ENCODE measurements around the gene ARHGAP42. TPM values are rescaled to one million over a fixed set of nuclear protein-coding genes. Genes with fewer than 3 reads are reported as not detected.

The ARHGAP42 gene
- total and polyA plus RNA-seq, 2 of the 4 experiments (the other 2 are of a cell fraction), result 2.9 to 7.3 TPM

DNA sequence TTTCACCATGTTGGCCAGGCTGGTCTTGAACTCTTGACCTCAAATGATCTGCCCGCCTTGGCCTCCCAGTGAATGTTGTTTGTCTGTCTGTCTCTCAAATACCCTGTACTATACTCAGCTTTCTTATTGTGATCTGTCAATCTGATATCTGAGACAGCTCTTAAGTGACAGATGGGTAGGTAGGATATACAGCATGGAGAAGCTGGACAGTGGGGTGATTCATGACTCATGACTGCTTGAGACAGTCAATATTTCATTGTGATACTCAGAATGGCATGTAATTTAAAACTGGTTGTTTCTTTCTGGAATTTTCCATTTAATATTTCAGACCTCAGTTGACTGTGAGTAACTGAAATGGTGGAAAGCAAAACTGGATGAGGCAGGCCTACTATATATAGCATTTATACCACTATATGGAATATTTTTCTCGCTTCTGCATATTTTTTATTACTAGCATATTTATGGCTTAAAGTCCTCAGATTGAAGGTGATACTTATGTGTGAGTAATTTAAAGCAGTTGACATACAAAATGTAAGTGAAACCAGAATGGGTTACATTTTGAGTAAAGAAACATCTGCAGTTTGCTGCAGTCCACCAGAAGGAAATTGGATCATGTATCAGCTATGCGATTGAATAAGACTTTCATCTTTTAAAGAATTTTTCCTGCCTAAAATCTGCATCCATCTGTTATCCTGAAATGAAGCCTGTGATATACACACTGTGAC is 22.3 kb downstream of the ARHGAP42 start:
- no peaks in the 10 kb centered on the region for H3K9me3 ChIP-seq (ENCODE audit: control insufficient read depth, insufficient read depth, low read length)
- 0 out of 2 replicates have a peak overlapping the region, but pooled peaks have one; percentile 42 for H4K5ac ChIP-seq (ENCODE audit: low read depth, low read length)
- H3K56ac ChIP-seq (ENCODE audit: extremely low read depth, insufficient read depth, low read length), result no peak overlapping the region
- H3K18ac ChIP-seq (ENCODE audit: low read depth, low read length), result no peak overlapping the region; the same call in 1 of the 2 replicates
- peaks cover 4% of the 10 kb centered on the region for H3K9me1 ChIP-seq (ENCODE audit: insufficient read depth, low read length)
- no peak overlapping the region for H2AK9ac ChIP-seq (replicated peaks; ENCODE audit: low read depth, low read length, poor library complexity)
- H2BK20ac ChIP-seq (ENCODE audit: low read depth, low read length), result no peak overlapping the region
- no peak overlapping the region for H3K4me3 ChIP-seq (ENCODE audit: insufficient read depth, low read depth, low read length)
- no peak overlapping the region for H3K27ac ChIP-seq (ENCODE audit: insufficient read depth, low read length)
- intact Hi-C loops (cut with micrococcal nuclease), result no loop called here
- peak overlapping the region; percentile 76 for H3K4me2 ChIP-seq (ENCODE audit: low read depth, low read length)
- H3K14ac ChIP-seq (replicated peaks; ENCODE audit: low read depth, low read length), result 0 out of 2 replicates have a peak overlapping the region, but pooled peaks have one; percentile 26
- no peak overlapping the region for H2AFZ ChIP-seq (replicated peaks; ENCODE audit: low read length, poor library complexity)
- ATAC-seq (ENCODE audit: low read depth) (peak; percentile 51), DNase-seq (peak; percentile 56)
- H3K4ac ChIP-seq (ENCODE audit: low read depth, low read length), result no peak overlapping the region
- in situ Hi-C loops (cut with MboI; ENCODE audit: low sequenced_read_pairs), result no loop called here
- no TSS peak for BruUV-seq (replicated peaks)
- no peak overlapping the region for H2BK120ac ChIP-seq (ENCODE audit: low read depth, low read length)
- H2BK5ac ChIP-seq (ENCODE audit: low read depth, low read length, poor library complexity, severe bottlenecking), result no peak overlapping the region
- no peaks in the 10 kb centered on the region for H3K36me3 ChIP-seq (ENCODE audit: control insufficient read depth, insufficient read depth, low read length)
- peaks cover 7% of the 10 kb centered on the region for H3K4me1 ChIP-seq (ENCODE audit: control insufficient read depth, insufficient read depth, low read length)
- H2AK5ac ChIP-seq (ENCODE audit: low read depth, low read length), result no peak overlapping the region
- H3K23ac ChIP-seq (ENCODE audit: low read depth, low read length), result no peak overlapping the region
- H2BK15ac ChIP-seq (ENCODE audit: low read depth, low read length), result no peak overlapping the region
- POLR2A ChIA-PET (ENCODE audit: unreplicated experiment), result no interaction called here
- no CpG with 5 or more reads among the region's 3 CpGs for WGBS, 2 experiments (ENCODE audit: extremely low coverage in 2 of 2, insufficient read length in 1 of 2)
- no peaks in the 10 kb centered on the region for H4K20me1 ChIP-seq (ENCODE audit: insufficient read depth, low read length)
- CTCF ChIA-PET, result no interaction called here
- dilution Hi-C loops (cut with HindIII; ENCODE audit: low sequenced_read_pairs, unreplicated experiment), result no loop called here
- no peaks in the 10 kb centered on the region for H3K27me3 ChIP-seq (ENCODE audit: control insufficient read depth, insufficient read depth, low read length)
- no peak overlapping the region for H4K8ac ChIP-seq (ENCODE audit: low read depth in 2 of 2, low read length in 2 of 2)
- H4K91ac ChIP-seq (ENCODE audit: insufficient read depth, low read depth, low read length), result no peak overlapping the region; the same call in 1 of the 2 replicates
- no peak for TF ChIP-seq MXI1 (IDR thresholded peaks at IDR 0.05; ENCODE audit: borderline replicate concordance, low read depth, low read length)
- no peak for TF ChIP-seq USF2 (IDR thresholded peaks at IDR 0.05; ENCODE audit: low read depth, low read length)
- TF ChIP-seq MAFK (IDR thresholded peaks at IDR 0.05; ENCODE audit: low read depth, low read length), result no peak
- TF ChIP-seq RFX5 (IDR thresholded peaks at IDR 0.05; ENCODE audit: low read depth, low read length), result no peak
- TF ChIP-seq POLR2A (IDR thresholded peaks at IDR 0.05; ENCODE audit: low read depth, low read length), result no peak
- TF ChIP-seq, protein P1, sequence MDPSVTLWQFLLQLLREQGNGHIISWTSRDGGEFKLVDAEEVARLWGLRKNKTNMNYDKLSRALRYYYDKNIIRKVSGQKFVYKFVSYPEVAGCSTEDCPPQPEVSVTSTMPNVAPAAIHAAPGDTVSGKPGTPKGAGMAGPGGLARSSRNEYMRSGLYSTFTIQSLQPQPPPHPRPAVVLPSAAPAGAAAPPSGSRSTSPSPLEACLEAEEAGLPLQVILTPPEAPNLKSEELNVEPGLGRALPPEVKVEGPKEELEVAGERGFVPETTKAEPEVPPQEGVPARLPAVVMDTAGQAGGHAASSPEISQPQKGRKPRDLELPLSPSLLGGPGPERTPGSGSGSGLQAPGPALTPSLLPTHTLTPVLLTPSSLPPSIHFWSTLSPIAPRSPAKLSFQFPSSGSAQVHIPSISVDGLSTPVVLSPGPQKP (IDR thresholded peaks at IDR 0.05; ENCODE audit: borderline replicate concordance, low read depth, low read length), result no peak
- no peak for TF ChIP-seq CTCF (conservative IDR thresholded peaks at IDR 0.05; ENCODE audit: low read depth, low read length)
- TF ChIP-seq MAZ (IDR thresholded peaks at IDR 0.05; ENCODE audit: borderline replicate concordance, low read depth, low read length), result no peak
- no peak for TF ChIP-seq CHD1 (IDR thresholded peaks at IDR 0.05; ENCODE audit: low read depth, low read length)
- no peak overlapping the region for H3K9ac ChIP-seq (ENCODE audit: low read depth, low read length)
- peaks cover 9 to 35% of the 10 kb centered on the region in 2 experiments; a peak in 3 of 4 replicates for H3K79me1 ChIP-seq (ENCODE audit: low read depth in 1 of 2, low read length in 2 of 2)

All from IMR-90 (cell line).